ENCODE data around the gene ASF1B.

- TF ChIP-seq CTCF (IDR thresholded peaks at IDR 0.05) (no peak), POLR2A (IDR thresholded peaks at IDR 0.05) (no peak)
These were observed 26.5 kb upstream of the ASF1B start for GRCh38 chr19:14162871-14163297.
